ACC112 (cell line): ENCODE data around the gene PPP1R2B.

Experiments
- H2AFZ ChIP-seq: fragments of 200-600 bp; sonication (generic); one replicate; pipeline ENCODE4 v1.6.0; 2017; ENCODE audit warnings: antibody characterized with exemption, low read length; ENCODE audit not compliant: unreplicated experiment
- H3K27ac ChIP-seq: fragments of 200-600 bp; sonication (generic); 2 replicates; pipeline ENCODE4 v1.5.1; 2014; ENCODE audit warnings: low read depth, mild to moderate bottlenecking, antibody characterized with exemption, low read length, moderate library complexity
- H3K27me3 ChIP-seq: fragments of 200-600 bp; sonication (generic); 2 replicates; pipeline ENCODE4 v1.6.1; 2014; ENCODE audit warnings: mild to moderate bottlenecking, antibody characterized with exemption, low read length, moderate library complexity, mixed read lengths; ENCODE audit not compliant: insufficient read depth
- H3K36me3 ChIP-seq: fragments of 200-600 bp; sonication (generic); 2 replicates; pipeline ENCODE4 v1.6.1; 2016; ENCODE audit warnings: mild to moderate bottlenecking, antibody characterized with exemption, low read length, moderate library complexity, mixed read lengths; ENCODE audit not compliant: insufficient read depth
- H3K4me1 ChIP-seq: fragments of 200-600 bp; sonication (generic); one replicate; pipeline ENCODE4 v1.6.1; 2016; ENCODE audit warnings: low read length, mixed read lengths; ENCODE audit not compliant: insufficient read depth, unreplicated experiment, control insufficient read depth
- H3K4me3 ChIP-seq: fragments of 200-600 bp; sonication (generic); 2 replicates; pipeline ENCODE4 v1.5.1; 2014; ENCODE audit warnings: mild to moderate bottlenecking, low read depth, low read length
- H3K79me2 ChIP-seq: fragments of 200-600 bp; sonication (generic); one replicate; pipeline ENCODE4 v1.6.0; 2016; ENCODE audit warnings: low read length; ENCODE audit not compliant: control insufficient read depth, unreplicated experiment, insufficient read depth

The PPP1R2B gene

GRCh38 chr5:156850206-156850751 lies at the start of gene PPP1R2B:
Gene PPP1R2B (plus strand): TSS chr5:156850295. CDS start chr5:156850563, 268 bp downstream.
- H3K4me3 ChIP-seq: no peak within 1 kb of the TSS
- H3K27ac ChIP-seq: no peak within 1 kb of the TSS
- H3K79me2 ChIP-seq: no peaks in the 10 kb centered on the region
- H2AFZ ChIP-seq: no peak within 1 kb of the TSS
- no peaks in the 10 kb centered on the region for H3K36me3 ChIP-seq
- H3K4me1 ChIP-seq: no peaks in the 10 kb centered on the region
- H3K27me3 ChIP-seq: no peaks in the 10 kb centered on the region

- no peaks in the 10 kb centered on the region for H3K36me3 ChIP-seq
- H3K4me3 ChIP-seq: no peak overlapping the region
- H3K4me1 ChIP-seq: no peaks in the 10 kb centered on the region
- H3K27ac ChIP-seq: no peak overlapping the region
- no peaks in the 10 kb centered on the region for H3K79me2 ChIP-seq
- no peaks in the 10 kb centered on the region for H3K27me3 ChIP-seq
- H2AFZ ChIP-seq: no peak overlapping the region
These were observed 49.2 kb upstream of the PPP1R2B start for GRCh38 chr5:156800929-156801328.

- Histone ChIP-seq H3K79me2 (no peaks in the 10 kb centered on the region), H3K4me3 (no peak overlapping the region), H3K4me1 (no peaks in the 10 kb centered on the region), H3K36me3 (no peaks in the 10 kb centered on the region), H3K27me3 (no peaks in the 10 kb centered on the region), H3K27ac (no peak overlapping the region), H2AFZ (no peak overlapping the region)
These were observed 47.6 kb upstream of the PPP1R2B start for GRCh38 chr5:156802501-156802900.

- Histone ChIP-seq H3K27ac (no peak overlapping the region), H3K4me1 (no peaks in the 10 kb centered on the region), H3K36me3 (no peaks in the 10 kb centered on the region), H2AFZ (no peak overlapping the region), H3K4me3 (no peak overlapping the region), H3K79me2 (no peaks in the 10 kb centered on the region), H3K27me3 (no peaks in the 10 kb centered on the region)
These were observed 46.7 kb upstream of the PPP1R2B start for GRCh38 chr5:156803404-156803803.

- Histone ChIP-seq H3K4me1 (no peaks in the 10 kb centered on the region), H3K27me3 (no peaks in the 10 kb centered on the region), H2AFZ (no peak overlapping the region), H3K36me3 (no peaks in the 10 kb centered on the region), H3K4me3 (no peak overlapping the region), H3K27ac (no peak overlapping the region), H3K79me2 (no peaks in the 10 kb centered on the region)
These were observed 37.1 kb upstream of the PPP1R2B start for GRCh38 chr5:156812959-156813358.

- Histone ChIP-seq H3K36me3 (no peaks in the 10 kb centered on the region), H3K27ac (no peak overlapping the region), H3K4me3 (no peak overlapping the region), H3K4me1 (no peaks in the 10 kb centered on the region), H3K79me2 (no peaks in the 10 kb centered on the region), H2AFZ (no peak overlapping the region), H3K27me3 (no peaks in the 10 kb centered on the region)
These were observed 34.0 kb upstream of the PPP1R2B start for GRCh38 chr5:156815988-156816599.

- Histone ChIP-seq H3K4me3 (no peak overlapping the region), H3K27ac (no peak overlapping the region), H3K36me3 (no peaks in the 10 kb centered on the region), H3K27me3 (no peaks in the 10 kb centered on the region), H3K79me2 (no peaks in the 10 kb centered on the region), H2AFZ (no peak overlapping the region), H3K4me1 (no peaks in the 10 kb centered on the region)
These were observed 30.6 kb upstream of the PPP1R2B start for GRCh38 chr5:156819537-156819936.

GRCh38 chr5:156819967-156820581 lies 30.0 kb upstream of the PPP1R2B start:
- Histone ChIP-seq H3K4me1 (no peaks in the 10 kb centered on the region), H3K36me3 (no peaks in the 10 kb centered on the region), H3K27me3 (no peaks in the 10 kb centered on the region), H3K79me2 (no peaks in the 10 kb centered on the region), H2AFZ (no peak overlapping the region), H3K27ac (no peak overlapping the region), H3K4me3 (no peak overlapping the region)

- Histone ChIP-seq H3K4me1 (no peaks in the 10 kb centered on the region), H3K27me3 (no peaks in the 10 kb centered on the region), H3K27ac (no peak overlapping the region), H3K4me3 (no peak overlapping the region), H2AFZ (no peak overlapping the region), H3K79me2 (no peaks in the 10 kb centered on the region), H3K36me3 (no peaks in the 10 kb centered on the region)
These were observed 25.9 kb upstream of the PPP1R2B start for GRCh38 chr5:156824241-156824640.

GRCh38 chr5:156824800-156825199 lies 25.3 kb upstream of the PPP1R2B start:
- Histone ChIP-seq H3K4me1 (no peaks in the 10 kb centered on the region), H3K27ac (no peak overlapping the region), H3K36me3 (no peaks in the 10 kb centered on the region), H3K27me3 (no peaks in the 10 kb centered on the region), H3K79me2 (no peaks in the 10 kb centered on the region), H3K4me3 (no peak overlapping the region), H2AFZ (no peak overlapping the region)

GRCh38 chr5:156825688-156826087 lies 24.4 kb upstream of the PPP1R2B start:
- no peaks in the 10 kb centered on the region for H3K27me3 ChIP-seq
- H3K79me2 ChIP-seq: no peaks in the 10 kb centered on the region
- H3K4me3 ChIP-seq: no peak overlapping the region
- no peak overlapping the region for H3K27ac ChIP-seq
- H3K36me3 ChIP-seq: no peaks in the 10 kb centered on the region
- H2AFZ ChIP-seq: no peak overlapping the region
- no peaks in the 10 kb centered on the region for H3K4me1 ChIP-seq
